GM18508 (cell line): ENCODE data around the gene MAN1A1.

ENCODE experiments used
- ATAC-seq: cut with Tn5 transposase; IDR thresholded peaks from one replicate; pipeline ENCODE4 v1.9.1; 2021; ENCODE audit warnings: moderate number of reproducible peaks; ENCODE audit not compliant: insufficient read depth, unreplicated experiment

MAN1A1 gene

DNA sequence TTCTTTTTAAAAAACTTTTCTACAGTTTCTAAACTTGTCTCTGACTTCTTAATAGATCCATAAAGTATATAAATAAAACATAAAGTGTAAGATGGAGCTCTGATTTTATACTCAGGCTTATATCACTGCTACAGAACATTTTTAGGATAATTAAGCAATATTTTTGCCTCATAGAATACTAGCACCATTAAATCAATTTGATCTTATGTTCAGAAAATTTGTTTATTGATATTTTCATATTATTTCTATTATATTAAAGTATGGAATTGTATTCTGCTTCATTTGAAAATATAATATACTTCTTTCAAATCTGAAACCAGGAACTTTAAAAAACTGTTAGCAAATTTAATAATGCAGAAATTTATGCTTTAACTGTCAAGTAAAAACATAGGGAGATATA is 106.5 kb downstream of the MAN1A1 start:
- no peak for ATAC-seq

DNA sequence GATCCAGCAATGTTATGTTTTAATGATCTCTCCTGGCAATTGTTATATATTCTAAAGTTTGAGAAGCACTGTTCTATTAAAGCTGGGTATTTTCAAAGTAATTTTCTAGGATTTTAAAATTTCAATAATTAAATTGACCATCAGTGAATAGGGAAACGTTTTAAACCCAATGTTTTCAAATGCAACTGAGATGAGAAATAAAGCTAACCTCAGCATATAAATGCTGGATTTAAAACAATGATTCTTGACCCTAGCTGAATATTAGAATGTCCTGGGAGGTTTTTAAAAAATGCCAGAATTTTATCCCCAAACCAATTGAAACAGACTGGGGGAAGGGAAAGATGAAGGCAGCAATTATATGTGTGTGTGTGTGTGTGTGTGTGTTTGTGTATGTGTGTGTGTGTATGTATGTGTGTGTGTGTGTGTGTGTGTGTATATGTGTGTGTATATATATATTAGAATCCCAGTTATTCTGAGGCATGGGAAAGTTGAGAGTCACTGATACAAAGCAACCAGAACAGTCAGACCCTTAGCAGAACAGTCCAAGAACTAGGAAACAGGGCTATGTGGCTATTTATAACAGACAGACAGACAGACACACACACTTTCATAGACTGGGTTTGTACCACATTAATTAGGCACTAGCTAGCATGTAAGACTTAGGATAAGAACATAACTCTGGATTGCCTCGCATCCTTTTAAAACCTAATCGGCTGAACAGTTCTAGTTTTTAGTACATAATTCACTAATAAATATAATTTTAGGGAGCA is 107.8 kb downstream of the MAN1A1 start:
- no peak for ATAC-seq

DNA sequence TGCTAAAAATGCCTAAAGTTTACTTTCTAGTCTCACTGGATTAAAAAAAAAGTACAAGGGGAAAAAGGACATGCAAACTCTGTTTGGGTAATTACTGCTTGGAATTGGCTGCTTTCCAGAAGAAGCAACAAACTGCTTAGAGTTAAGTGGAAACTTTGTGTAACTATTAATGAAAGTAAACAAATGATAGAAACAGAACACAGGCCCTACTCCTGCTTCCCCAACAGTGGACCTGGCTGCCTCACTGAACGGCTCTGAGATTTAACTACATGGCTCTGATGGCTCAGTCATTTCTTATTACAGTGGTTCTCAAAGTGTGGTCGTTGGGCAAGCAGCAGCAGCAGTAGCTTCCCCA is 108.5 kb downstream of the MAN1A1 start:
- no peak for ATAC-seq

DNA sequence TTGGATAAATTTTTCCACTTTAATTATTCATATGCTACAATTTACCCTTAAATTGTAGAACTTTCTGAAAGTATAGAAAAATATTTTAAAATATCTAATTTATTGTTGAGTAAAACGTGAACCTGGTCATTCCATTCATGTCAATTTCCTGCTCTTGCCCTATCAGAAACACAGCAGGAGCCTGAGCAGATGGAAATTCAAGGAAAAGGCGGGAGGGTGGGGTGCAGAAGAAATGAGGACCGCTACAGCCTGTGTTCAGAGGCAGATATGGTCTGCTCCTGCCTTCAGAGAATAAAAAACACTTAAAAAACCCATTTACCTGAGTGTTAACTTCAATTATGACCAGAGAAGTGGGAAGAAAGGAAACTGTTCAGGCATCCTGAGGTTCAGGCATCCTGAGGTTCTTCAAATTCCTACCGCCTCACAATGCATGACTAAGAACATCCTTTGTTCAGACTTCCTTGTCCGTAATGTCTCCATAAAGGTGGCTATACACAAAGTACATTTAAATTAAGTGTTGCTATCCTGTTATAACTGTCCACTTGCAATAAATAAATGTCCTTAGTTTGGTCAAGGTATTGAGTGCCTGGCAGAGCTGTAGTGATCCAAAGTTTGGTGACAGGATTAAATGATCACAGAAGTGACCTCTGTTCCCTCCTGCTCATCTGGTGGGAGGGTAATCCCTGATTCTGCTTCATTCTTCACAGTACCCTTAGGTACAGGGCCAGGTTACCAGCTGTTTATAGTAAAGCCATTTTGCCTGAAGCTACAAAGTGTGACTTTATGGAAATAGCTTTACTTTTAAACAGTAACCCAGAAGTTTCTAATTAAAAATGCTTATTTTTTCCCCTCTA is 109.1 kb downstream of the MAN1A1 start:
- ATAC-seq, result no peak

DNA sequence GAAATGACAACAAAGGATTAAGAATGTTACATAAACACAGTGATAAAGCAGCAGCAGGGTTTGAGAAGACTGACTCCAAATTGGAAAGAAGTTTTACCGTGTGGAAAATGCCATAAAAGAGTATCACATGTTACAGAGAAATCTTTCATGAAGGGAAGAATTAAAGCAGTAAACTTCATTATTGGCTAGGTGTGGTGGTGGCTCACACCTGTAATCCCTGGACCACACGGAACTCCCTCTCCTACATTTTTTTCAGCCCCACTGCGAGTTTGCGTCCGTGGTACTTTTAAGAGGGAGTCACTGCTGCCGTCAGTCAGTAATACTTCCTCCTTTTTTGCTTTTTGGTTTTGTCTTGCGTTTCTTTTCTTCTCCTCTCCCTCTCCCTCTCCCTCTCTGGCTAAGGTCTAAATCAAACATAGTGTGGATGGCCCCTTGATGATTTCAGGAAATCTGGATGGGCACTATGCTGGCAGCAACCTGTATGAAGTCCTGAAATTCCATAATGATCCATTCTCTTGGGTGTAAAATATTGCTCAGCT is 112.3 kb downstream of the MAN1A1 start:
- ATAC-seq, result no peak

DNA sequence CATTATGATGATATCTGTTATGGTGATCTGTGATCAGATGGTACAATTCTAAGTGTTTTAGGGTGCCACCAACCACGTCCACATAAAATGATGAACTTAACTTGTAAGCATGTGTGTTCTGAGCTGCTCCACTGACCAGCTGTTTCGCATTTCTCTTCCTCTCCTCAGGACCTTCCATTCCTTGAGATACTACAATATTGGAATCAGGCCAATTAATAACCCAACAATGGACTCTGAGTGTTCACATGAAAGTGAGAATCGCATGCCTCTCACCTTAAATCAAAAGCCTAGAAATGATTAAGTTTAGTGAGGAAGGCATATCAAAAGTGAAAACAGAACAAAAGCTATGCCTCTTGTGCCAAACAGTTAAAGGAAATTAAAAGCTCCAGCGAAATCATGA is 114.6 kb downstream of the MAN1A1 start:
- ATAC-seq, result no peak

DNA sequence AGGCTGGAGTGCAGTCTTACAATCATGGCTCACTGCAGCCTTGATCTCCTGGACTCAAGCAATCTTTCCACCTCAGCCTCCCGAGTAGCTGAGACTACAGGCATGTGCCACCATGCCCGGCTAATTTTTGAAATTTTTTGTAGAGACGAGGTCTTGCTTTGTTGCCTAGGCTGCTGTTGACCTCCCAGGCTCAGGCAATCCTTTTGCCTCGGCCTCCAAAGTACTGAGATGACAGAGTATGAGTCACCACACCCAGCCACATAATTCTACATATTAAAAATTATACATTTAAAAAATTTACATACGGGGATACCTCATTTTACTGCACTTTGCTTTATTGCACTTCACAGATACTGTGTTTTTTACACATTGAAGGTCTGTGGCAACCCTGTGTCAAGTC is 115.1 kb downstream of the MAN1A1 start:
- ATAC-seq, result no peak

DNA sequence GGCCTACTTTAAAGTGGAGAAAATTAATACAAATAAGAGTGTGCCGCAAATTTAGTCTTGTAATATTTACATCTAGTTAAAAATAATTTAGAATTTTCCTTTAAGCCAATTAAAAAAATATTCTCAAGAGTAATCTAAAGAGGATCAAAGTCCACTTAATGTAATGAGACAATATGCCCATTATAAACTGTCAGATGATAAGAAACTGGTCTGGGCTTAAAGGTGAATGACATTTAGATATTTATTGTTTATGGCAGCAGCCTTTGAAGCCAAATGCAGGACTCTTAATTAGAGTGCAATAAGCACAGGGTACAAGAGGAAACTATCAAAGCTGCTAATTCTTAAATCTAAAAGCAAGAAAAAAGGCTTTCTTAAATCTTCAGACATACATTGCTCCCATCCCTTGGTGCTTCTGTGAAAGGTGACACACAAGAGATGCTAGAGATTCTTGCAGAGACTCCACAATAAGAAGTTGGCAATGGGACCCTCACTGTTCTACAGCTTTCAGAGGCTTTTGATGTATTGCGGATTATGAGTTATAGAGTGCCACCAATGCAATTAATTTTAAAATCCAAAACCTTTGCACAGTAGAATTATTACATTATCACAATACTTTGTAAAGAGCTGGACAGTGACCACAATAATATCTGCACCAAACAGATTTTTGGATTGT is 116.1 kb downstream of the MAN1A1 start:
- no peak for ATAC-seq

DNA sequence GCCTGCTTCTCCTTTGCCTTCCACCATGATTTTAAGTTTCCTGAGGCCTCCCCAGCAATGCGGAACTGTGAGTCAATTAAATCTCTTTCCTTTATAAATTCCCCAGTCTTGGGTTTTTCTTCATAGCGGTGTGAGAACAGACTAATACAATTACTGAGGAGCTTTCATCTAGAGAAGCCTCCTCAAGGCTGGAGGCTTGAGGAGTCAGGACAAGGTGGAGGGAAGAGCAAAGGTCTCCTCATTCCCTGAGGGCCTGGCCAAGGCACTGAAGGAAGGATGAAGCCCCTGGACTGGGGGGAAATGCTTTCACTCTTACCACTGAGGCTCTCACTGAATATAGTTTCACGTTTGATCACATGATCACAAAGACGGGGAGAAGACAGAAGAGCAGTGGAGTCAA is 118.2 kb downstream of the MAN1A1 start:
- ATAC-seq, result no peak

DNA sequence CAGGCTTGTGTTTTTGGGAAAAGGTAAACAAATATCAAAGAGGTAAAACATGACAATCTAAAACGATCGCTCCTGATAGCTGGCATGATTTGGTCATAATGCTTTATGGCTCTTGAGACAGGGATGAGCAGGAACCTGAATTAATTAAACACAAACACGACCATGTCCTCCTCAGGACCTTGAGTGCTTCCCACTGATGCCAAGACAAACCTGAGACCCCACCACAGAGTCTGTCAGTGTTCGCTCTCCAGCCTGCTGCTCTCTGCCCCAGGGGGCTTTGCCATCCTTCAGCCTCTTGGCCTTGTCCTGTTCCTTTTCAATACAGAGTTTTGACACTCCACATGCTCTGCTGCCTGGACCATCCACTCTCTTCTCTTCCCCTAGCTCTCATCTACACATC is 119.4 kb downstream of the MAN1A1 start:
- no peak for ATAC-seq

DNA sequence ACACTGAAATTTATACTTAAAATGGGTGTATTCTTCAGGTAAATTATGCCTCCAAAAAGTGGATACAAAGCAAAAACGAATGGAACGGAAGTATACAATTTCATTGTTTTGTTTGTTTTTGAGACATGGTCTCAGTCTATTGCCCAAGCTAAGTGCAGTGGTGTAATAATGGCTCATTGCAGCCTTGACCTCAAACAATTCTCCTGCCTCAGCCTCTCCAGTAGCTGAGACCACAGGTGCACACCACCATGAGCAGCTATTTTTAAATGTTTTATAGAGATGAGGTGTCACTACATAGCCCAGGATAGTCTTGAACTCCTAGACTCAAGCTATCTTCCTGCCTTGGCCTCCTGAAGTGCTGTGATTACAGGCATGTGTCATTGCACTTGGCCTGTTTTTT is 122.2 kb downstream of the MAN1A1 start:
- no peak for ATAC-seq

DNA sequence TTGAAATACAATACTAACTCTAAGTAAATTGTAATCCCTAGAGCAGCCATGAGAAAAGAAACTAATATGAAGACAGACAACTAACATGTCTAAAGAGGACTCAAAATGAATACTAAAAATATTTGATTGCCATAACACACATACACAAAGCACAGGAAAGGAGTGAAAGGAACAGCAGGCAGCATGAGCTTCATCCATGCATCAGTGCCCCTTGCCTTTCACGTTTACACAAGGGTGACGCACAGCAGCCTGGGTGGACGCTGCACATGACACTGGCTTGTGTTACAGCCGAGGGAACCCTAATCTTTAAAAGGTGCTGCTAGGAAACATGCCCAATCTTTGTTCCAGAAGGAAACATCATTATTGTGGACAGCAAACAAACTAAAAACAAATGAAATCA is 123.5 kb downstream of the MAN1A1 start:
- no peak for ATAC-seq

DNA sequence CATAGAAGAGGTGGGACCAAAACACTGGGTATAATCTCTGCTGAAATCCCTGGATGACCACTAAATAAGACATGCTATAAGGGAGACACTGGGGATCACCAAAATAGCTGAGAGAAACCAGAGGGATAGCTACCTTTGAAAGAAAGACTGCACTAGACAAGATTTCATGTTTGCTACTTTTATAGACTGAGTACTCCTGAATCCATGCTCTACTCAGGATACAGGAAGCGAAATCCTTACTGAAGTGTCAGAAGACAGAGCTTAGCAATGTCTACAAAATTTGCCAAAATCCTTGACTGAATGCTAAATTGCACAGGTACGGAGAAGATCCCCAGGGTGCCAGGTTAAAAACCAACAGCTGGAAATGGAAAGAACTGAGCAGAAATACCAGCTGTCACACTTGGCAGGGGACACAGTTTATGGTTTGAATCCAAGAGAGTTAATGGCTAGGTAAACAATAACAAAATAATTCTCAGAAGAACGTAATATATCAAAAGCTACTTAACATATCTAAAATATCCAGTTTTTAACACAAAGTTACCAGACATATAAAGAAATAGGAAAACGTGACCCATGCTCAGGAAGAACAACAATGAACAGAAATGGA is 125.4 kb downstream of the MAN1A1 start:
- no peak for ATAC-seq

DNA sequence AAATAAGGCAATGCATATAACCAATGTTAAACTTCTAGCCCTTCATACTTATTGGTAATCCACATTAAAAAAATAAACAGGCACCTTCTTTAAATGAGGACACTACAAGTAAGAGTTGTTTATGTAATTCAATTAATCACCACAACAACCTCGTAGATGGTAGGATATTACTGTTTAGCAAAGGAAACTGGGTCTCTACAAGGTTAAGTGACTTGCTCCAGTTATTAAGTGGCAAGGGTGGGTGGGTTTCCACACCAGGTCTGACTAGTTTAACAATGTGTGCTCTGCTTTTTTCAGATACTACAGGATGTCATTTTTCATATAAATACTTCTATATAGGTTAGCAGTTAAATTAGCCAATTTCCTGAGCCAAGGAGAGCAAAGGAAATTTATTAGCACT is 129.1 kb downstream of the MAN1A1 start:
- no peak for ATAC-seq

DNA sequence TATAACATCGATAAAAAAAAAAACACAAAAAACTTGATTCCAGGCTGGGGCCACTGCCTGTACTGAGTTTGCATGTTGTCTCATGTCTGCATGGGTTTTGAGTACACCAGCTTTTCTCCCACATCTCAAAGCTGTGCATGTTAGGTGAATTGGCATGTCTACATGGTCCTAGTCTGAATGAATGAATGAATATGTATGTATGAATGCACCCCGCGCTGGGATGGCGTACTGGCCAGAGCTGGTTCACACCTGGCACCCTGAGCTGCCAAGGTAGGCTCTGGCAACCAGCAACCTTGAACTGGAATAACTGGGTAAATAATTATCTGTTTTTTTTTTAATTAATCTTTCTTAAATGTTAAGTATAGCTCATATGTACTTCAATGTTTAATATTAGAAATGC is 131.0 kb downstream of the MAN1A1 start:
- ATAC-seq, result no peak

DNA sequence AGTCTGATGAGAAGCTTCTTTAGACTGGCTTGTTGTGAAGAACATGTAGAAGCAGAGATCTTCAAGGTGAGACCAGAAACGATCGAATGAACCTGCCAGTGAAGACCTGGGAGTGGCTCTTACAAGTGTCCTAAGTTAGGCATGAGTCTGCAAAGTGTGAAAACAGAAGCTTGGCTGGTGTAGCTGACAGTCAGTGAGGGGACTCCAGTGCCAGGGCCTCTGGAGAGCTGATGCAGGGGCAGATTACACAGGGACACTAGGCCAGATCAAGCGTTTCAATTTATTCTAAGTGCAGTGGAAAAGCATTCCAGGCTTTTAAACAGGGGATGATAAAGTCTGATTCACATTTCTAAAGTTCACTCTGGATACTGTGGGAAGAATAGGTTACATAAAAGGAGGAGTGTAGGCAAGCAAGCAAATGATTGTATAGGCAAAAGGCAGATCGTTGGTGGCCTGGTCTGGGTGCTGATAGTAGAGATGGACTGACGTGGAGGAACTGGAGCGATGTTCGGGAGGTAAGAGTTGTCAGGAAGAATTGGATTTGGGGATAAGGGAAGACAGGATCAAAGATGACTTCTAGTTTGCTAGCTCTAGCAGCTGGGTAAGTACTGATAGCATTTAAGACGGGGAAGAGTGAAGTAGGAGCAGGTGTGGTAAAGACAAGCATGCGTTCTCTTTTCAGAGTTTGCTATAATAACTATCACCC is 133.5 kb downstream of the MAN1A1 start:
- ATAC-seq, result no peak

DNA sequence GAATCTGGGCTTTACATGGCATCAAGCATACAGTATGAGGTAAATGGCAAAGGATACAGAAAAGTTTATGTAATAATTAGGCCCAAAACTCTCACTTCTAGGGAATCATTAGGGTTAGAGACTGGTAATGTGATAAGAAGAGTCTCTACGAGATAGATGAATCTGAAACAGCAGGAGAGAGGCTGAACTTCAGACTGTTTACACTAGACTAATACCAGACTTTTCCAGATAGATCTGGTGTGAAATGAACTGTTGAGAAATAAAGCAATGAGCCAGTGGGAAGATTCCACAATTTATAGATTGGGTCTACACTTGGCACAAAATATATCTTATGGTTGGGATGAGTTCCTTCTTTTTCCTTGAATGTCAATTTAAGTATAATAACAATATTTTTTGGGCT is 134.3 kb downstream of the MAN1A1 start:
- no peak for ATAC-seq

DNA sequence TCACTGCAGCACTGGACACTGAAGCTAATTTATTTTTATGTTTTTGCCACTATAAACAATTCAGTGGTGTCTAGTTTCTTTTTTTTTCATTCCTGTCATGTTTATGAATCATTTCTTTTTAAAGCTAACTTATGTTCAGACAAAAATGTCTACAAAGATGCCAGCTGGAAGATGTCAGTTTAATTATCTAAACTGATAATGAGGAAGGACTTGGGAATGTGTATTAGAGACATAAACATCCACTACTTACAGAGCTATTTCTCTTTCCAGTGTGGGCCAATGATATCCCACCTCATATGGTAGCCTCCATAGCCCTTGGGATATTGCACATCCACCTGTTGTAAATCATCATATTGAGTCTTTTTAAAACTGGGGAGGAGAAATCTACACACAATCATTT is 139.0 kb downstream of the MAN1A1 start:
- ATAC-seq, result no peak

DNA sequence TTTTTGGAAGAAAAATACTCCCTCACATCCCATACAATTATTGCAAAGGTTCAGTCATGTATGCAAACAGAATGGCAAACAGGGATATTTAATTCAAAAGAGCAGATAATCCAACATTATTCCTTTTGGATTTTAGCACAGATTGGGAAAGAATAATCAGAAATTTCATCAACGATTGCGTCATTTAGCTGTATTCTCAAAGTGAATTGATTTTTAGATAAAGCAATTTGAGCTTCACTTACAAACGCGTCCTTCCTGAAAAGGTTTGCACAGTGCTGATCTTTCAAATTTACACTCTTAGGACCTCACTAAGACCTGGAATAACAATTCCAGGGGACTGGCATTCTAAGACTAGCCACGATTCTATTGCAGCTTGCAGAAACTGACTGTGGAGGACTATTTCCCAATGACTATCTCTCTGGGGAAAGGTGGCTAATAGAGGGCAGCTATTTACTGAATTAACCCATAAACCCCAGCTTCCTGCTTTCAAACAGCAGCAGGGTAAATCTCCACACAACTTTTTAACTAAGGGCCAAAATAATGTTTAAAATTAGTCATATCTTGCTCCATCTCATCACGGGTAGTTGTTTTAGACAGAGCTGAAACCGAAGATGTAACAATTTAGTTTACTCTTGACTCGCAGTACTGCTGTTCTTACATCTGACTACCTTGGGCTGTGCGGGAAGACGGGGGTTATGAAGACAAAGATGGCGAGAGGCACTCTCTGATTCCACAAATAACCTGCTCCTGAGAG is 139.9 kb downstream of the MAN1A1 start:
- no peak for ATAC-seq
